ENCODE measurements around the gene RTL10. TPM values are rescaled to one million over a fixed set of nuclear protein-coding genes. Genes with fewer than 3 reads are reported as not detected.

RTL10 gene
- total RNA-seq, 1 experiment from 2014 or later: 21.5 TPM

GRCh38 chr22:19822301-19823117, 32.2 kb downstream of the RTL10 start (continued):
- TF ChIP-seq, protein P1, sequence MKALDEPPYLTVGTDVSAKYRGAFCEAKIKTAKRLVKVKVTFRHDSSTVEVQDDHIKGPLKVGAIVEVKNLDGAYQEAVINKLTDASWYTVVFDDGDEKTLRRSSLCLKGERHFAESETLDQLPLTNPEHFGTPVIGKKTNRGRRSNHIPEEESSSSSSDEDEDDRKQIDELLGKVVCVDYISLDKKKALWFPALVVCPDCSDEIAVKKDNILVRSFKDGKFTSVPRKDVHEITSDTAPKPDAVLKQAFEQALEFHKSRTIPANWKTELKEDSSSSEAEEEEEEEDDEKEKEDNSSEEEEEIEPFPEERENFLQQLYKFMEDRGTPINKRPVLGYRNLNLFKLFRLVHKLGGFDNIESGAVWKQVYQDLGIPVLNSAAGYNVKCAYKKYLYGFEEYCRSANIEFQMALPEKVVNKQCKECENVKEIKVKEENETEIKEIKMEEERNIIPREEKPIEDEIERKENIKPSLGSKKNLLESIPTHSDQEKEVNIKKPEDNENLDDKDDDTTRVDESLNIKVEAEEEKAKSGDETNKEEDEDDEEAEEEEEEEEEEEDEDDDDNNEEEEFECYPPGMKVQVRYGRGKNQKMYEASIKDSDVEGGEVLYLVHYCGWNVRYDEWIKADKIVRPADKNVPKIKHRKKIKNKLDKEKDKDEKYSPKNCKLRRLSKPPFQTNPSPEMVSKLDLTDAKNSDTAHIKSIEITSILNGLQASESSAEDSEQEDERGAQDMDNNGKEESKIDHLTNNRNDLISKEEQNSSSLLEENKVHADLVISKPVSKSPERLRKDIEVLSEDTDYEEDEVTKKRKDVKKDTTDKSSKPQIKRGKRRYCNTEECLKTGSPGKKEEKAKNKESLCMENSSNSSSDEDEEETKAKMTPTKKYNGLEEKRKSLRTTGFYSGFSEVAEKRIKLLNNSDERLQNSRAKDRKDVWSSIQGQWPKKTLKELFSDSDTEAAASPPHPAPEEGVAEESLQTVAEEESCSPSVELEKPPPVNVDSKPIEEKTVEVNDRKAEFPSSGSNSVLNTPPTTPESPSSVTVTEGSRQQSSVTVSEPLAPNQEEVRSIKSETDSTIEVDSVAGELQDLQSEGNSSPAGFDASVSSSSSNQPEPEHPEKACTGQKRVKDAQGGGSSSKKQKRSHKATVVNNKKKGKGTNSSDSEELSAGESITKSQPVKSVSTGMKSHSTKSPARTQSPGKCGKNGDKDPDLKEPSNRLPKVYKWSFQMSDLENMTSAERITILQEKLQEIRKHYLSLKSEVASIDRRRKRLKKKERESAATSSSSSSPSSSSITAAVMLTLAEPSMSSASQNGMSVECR (CRISPR knock-in tag; IDR thresholded peaks at IDR 0.05; ENCODE audit: borderline replicate concordance): no peak
- no peak for TF ChIP-seq JUN (CRISPR knock-in tag; IDR thresholded peaks at IDR 0.05)
- no peak for TF ChIP-seq MAX (CRISPR knock-in tag; IDR thresholded peaks at IDR 0.05)
- TF ChIP-seq USF2 (CRISPR knock-in tag; IDR thresholded peaks at IDR 0.05): no peak
- no peak for TF ChIP-seq RORB (CRISPR knock-in tag; IDR thresholded peaks at IDR 0.05)
- TF ChIP-seq ZSCAN18 (CRISPR knock-in tag; IDR thresholded peaks at IDR 0.05): no peak
- no peak for TF ChIP-seq FOXJ3 (CRISPR knock-in tag; IDR thresholded peaks at IDR 0.05; ENCODE audit: borderline replicate concordance)
- no peak for TF ChIP-seq ZNF671 (CRISPR knock-in tag; IDR thresholded peaks at IDR 0.05)
- TF ChIP-seq SP1 (CRISPR knock-in tag; conservative IDR thresholded peaks at IDR 0.05): no peak
- TF ChIP-seq, protein P2, sequence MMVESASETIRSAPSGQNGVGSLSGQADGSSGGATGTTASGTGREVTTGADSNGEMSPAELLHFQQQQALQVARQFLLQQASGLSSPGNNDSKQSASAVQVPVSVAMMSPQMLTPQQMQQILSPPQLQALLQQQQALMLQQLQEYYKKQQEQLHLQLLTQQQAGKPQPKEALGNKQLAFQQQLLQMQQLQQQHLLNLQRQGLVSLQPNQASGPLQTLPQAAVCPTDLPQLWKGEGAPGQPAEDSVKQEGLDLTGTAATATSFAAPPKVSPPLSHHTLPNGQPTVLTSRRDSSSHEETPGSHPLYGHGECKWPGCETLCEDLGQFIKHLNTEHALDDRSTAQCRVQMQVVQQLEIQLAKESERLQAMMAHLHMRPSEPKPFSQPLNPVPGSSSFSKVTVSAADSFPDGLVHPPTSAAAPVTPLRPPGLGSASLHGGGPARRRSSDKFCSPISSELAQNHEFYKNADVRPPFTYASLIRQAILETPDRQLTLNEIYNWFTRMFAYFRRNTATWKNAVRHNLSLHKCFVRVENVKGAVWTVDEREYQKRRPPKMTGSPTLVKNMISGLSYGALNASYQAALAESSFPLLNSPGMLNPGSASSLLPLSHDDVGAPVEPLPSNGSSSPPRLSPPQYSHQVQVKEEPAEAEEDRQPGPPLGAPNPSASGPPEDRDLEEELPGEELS (CRISPR knock-in tag; IDR thresholded peaks at IDR 0.05): no peak
- no peak for TF ChIP-seq ZNF423 (CRISPR knock-in tag; IDR thresholded peaks at IDR 0.05)
- TF ChIP-seq SMAD3 (CRISPR knock-in tag; IDR thresholded peaks at IDR 0.05; ENCODE audit: borderline replicate concordance): no peak
- TF ChIP-seq PREB (CRISPR knock-in tag; IDR thresholded peaks at IDR 0.05; ENCODE audit: borderline replicate concordance): no peak
- TF ChIP-seq, protein P3, sequence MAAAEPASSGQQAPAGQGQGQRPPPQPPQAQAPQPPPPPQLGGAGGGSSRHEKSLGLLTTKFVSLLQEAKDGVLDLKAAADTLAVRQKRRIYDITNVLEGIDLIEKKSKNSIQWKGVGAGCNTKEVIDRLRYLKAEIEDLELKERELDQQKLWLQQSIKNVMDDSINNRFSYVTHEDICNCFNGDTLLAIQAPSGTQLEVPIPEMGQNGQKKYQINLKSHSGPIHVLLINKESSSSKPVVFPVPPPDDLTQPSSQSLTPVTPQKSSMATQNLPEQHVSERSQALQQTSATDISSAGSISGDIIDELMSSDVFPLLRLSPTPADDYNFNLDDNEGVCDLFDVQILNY (CRISPR knock-in tag; IDR thresholded peaks at IDR 0.05): no peak
- TF ChIP-seq ETV6 (CRISPR knock-in tag; IDR thresholded peaks at IDR 0.05): no peak
- TF ChIP-seq ZNF396 (CRISPR knock-in tag; IDR thresholded peaks at IDR 0.05; ENCODE audit: borderline replicate concordance): no peak
